Type B pancreatic cell (in vitro differentiated cells): ENCODE measurements around the gene TIMELESS. TPM values are rescaled to one million over a fixed set of nuclear protein-coding genes. Genes with fewer than 3 reads are reported as not detected.

Source experiments
- total RNA-seq: library from RNA; stranded (reverse); gene quantifications from 2 replicates; pipeline ENCODE4 v1.2.1, GENCODE V29; 2021; ENCODE audit warnings: low replicate concordance

TIMELESS gene
- total RNA-seq, 1 donor from 2014 or later: 57.4 TPM

Other genes starting within 250 kb of the TIMELESS start
- gene RNF41, start 227.5 kb downstream of the TIMELESS start, total RNA-seq: 33.7 and 37.7 TPM in 2 replicates
- 37.5 and 40.0 TPM in 2 replicates for gene NABP2, start 225.1 kb downstream of the TIMELESS start, total RNA-seq
- gene SLC39A5, start 219.4 kb downstream of the TIMELESS start, total RNA-seq: 23.0 and 37.7 TPM in 2 replicates
- 52.9 and 56.1 TPM in 2 replicates for gene ANKRD52, start 191.0 kb downstream of the TIMELESS start, total RNA-seq
- 21.3 and 26.4 TPM in 2 replicates for gene COQ10A, start 182.5 kb downstream of the TIMELESS start, total RNA-seq
- 278 and 290 TPM in 2 replicates for gene CS, start 149.1 kb downstream of the TIMELESS start, total RNA-seq
- 194 and 217 TPM in 2 replicates for gene CNPY2, start 133.4 kb downstream of the TIMELESS start, total RNA-seq
- gene PAN2, start 115.4 kb downstream of the TIMELESS start, total RNA-seq: 58.3 and 77.5 TPM in 2 replicates
- 0.48 and 1.3 TPM in 2 replicates for gene IL23A, start 110.5 kb downstream of the TIMELESS start, total RNA-seq
- gene STAT2, start 89.3 kb downstream of the TIMELESS start, total RNA-seq: 132 and 139 TPM in 2 replicates
- gene APOF, start 86.6 kb downstream of the TIMELESS start, total RNA-seq: not detected in 2 replicates
- gene MIP, start 5.2 kb upstream of the TIMELESS start, total RNA-seq: not detected in 2 replicates
- 3.7 and 4.8 TPM in 2 replicates for gene SPRYD4, start 19.2 kb upstream of the TIMELESS start, total RNA-seq
- 6.7 and 7.0 TPM in 2 replicates for gene GLS2, start 38.7 kb upstream of the TIMELESS start, total RNA-seq
- 42.7 and 45.9 TPM in 2 replicates for gene RBMS2, start 72.4 kb upstream of the TIMELESS start, total RNA-seq
- gene BAZ2A, start 180.9 kb upstream of the TIMELESS start, total RNA-seq: 108 and 112 TPM in 2 replicates
- 692 and 828 TPM in 2 replicates for gene ATP5F1B, start 196.6 kb upstream of the TIMELESS start, total RNA-seq
- gene PTGES3, start 238.9 kb upstream of the TIMELESS start, total RNA-seq: 219 and 222 TPM in 2 replicates